GM10847 (cell line): ENCODE data around the gene MYOCD.

Experiments used
- POLR2A ChIP-seq: IDR thresholded peaks from 2 replicates; pipeline ENCODE4 v1.6.1; 2011; ENCODE audit not compliant: insufficient read length; ENCODE audit errors: extremely low read depth

MYOCD gene, protein sequence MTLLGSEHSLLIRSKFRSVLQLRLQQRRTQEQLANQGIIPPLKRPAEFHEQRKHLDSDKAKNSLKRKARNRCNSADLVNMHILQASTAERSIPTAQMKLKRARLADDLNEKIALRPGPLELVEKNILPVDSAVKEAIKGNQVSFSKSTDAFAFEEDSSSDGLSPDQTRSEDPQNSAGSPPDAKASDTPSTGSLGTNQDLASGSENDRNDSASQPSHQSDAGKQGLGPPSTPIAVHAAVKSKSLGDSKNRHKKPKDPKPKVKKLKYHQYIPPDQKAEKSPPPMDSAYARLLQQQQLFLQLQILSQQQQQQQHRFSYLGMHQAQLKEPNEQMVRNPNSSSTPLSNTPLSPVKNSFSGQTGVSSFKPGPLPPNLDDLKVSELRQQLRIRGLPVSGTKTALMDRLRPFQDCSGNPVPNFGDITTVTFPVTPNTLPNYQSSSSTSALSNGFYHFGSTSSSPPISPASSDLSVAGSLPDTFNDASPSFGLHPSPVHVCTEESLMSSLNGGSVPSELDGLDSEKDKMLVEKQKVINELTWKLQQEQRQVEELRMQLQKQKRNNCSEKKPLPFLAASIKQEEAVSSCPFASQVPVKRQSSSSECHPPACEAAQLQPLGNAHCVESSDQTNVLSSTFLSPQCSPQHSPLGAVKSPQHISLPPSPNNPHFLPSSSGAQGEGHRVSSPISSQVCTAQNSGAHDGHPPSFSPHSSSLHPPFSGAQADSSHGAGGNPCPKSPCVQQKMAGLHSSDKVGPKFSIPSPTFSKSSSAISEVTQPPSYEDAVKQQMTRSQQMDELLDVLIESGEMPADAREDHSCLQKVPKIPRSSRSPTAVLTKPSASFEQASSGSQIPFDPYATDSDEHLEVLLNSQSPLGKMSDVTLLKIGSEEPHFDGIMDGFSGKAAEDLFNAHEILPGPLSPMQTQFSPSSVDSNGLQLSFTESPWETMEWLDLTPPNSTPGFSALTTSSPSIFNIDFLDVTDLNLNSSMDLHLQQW

DNA sequence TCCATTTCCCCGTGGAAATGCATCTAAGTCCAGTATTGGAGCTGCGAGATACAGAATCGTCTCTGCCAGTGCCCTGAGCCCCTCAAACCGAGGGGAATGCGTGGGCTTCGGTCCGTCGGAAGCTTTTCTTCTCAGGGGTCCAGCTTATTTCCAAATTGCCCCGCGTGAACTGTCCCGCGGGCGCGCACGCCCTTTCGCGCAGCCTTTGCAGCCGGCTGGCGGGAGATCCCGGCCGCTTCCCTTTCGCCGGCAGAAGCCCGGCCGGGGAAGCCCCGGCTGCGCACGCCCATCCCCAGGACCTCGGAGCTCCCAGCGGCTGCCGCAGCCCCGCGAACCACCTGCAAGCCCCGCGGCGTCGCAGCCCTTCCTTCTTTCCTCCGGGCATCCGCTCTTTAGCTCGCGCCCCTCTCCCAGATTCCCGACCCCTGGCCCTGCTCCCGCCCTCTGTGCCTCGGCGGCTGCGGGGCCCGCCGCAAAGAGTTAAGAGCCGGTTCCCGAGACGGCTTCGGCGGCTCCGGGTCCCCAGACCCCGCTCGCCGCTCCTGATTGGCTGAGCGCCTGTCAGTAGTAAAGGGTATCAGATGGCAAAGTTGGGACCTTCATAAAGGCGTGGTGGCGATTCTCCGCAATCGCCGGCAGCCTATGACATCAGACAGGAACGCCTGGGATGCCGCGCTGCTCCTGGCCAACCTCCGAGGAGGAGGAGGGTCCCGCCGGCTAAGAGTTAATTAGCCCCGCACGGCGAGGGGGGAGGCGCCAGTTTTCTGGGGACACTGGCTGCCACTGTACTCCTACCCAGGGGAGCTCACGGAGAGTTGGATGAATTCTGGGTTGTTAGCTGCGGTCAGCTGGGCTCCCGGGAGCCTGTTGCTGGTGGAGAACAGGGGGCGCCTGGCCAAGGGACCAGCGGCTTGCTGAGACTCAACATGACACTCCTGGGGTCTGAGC is at the start of gene MYOCD:
Gene MYOCD (plus strand): TSS at position 628 of the 948 bp plus-strand sequence. CDS start 299 bp downstream, at position 927.
- no peak for TF ChIP-seq POLR2A

DNA sequence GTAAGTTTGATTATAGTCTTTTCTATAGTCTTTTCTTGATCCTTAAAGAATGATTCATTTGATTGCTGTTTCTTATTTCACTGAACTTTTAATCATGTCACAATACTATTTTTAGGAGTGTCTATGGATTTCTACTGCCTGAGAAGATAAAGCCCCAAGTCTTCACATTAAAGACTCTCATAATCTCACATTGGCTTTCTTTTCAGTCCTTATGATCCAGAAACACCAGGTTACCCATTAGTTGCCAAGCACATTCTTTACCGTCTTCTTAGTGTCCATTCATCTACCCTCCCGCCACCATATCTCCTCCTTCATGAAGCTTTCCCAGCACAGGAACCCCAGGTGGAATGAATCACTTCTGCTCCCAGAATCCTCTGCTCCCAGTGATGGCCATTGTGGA is 49.5 kb upstream of the MYOCD start:
- TF ChIP-seq POLR2A: no peak

DNA sequence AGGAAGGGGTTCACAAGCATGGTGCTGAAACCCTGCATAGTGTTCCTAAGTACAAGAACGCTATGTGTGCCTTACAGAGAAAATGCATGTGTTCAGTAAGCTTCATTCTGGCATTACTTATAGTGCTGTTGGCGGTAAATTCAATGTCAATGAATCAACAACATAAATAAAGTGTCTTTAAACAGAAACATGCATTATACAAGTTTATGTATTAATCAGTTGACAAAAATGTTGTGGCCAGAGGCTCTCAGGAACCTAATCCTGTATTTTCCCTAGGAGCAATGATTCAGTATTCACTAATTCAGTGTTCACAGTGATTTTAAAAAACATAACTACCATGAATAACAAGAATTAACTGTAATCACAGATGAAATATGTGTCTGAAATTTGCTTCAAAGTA is 47.1 kb upstream of the MYOCD start:
- no peak for TF ChIP-seq POLR2A

DNA sequence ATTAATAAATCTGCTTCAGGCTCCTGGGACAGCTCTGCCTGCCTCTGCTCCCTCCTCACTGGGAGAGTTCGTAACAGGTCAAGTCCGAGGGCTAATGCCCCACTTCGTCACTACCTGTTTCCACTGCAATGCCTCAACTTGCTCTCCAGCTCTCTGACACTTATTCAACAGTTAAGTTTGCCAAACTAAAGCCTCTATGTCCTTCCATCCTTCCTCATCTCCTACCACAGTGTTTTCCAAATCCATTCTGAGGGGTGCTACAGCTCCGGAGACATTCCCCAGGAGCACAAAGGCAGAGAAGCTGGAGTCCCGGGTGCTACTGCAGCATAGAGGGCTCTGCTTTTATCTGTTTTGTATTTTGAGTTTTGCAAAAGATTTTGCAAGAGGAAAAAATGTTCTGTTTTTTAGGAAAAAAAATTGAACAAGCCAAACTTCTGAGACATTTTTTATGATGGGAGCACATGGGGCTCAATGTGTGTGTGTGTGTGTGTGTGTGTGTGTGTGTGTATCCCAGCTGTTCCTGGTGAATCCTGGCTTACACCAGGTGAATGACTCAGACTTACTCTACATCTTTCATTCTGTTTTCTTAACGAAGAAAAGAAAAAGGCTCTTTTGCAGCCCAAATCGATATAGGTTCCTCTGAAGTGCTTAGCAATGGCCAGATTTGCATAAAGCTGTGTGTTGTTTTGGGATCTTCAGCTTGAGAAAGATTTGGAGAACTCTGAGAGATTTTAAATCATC is 46.1 kb upstream of the MYOCD start:
- no peak for TF ChIP-seq POLR2A

DNA sequence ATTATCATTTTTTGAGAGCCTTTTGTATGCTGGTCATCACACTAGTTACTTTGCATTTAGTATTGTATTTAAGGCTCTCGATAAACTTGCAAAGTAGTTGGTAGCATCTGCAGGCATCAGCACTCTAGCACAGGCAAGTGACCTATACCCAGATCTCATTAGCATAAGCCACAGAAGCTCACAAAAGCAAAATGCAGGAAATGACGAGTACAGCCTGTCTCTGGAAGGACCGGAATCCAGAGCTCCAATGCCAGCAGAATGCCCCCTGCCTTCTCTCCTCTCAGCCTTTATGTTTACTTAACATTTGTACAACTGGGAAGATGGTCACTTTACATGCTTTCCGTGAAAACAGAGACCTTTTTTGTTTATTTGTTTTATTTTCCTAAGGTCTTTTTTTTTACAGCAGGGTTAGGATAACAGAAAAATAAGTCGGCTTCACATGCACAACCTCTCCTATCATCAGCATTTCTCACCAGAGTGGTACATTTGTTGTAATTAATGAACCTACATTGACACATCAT is 45.4 kb upstream of the MYOCD start:
- no peak for TF ChIP-seq POLR2A

DNA sequence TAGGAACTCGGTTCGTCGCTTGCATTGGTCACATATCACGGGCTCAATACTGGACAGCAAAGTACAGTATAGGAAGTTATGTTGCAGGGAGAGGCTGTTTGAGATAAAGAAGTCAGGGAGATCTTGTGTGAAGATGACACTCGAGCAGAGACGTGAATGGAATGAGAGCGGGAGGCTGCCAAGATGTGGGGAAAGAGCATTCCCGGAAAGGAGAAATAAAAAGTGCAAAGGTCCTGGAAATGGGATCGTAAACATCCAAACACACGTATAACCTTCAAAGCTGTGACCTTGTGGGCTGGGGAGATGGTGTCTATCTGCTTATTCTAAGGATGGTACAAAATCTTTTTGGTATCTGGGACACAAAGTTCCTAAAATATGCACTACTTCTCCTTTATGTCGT is 43.0 kb upstream of the MYOCD start:
- no peak for TF ChIP-seq POLR2A

DNA sequence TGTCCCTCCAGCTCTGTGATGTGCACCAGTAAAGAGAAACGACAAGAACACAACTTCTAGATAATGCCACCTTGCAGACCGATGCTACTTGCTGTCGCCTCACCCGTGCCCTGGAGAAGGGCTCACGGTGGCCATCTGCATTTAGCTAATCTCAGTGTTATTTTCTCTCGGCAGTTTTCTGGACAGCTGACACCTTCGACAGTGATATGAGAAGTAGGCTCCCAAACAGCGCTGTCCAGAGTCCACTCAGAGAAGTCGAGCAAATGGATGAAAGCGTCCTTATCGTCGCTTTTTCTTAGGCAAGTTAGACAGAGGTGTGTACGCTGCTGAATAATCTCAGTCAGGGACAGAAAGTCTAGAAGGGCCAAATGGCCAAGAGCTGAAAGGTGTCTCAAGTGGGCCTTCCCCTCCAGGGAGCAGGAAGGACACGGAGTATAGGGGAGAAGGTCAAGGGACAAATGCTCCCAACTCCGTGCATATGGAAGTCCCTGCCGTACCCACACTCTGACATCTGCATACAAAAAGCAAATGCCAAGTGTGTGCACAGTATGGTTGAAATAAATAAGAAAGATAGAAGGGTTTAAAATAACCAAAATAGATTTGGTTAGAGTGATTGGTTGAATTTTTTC is 42.4 kb upstream of the MYOCD start:
- no peak for TF ChIP-seq POLR2A

DNA sequence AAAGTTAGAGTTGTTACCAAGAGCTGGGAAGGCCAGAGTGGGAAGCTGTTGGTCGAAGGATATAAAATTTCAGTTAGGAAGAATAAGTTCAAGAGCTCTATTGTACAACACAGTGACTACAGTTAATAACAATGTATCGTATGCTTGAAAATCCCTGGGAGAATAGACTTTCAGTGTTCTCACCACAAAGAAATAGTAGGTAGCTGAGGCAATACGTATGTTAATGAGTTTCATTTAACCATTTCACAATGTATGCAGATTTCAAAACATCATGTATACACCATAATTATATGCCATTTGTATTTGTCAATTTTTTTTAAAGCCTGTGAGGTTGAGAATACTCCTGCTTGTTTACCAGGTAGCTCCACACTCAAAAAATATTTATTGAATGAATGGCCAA is 41.5 kb upstream of the MYOCD start:
- TF ChIP-seq POLR2A: no peak

DNA sequence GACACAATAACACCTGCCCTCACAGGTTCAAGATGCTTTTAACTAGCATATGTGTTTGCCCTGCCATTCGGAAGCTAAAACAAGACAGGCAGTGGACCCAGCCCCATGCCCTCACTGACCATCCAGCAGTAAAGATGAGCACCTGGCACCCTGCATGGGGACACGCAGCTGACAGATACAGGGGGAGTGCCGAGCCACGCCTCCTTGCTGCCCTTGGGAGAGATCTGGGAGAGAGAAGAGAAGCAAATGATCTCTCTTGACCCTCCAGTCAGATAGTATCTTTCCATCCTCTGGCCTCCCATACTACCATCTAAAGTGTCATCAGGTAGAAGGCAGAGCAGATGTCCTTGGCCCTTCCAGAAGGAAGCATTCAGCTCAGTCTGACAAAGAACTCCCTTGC is 40.6 kb upstream of the MYOCD start:
- no peak for TF ChIP-seq POLR2A

DNA sequence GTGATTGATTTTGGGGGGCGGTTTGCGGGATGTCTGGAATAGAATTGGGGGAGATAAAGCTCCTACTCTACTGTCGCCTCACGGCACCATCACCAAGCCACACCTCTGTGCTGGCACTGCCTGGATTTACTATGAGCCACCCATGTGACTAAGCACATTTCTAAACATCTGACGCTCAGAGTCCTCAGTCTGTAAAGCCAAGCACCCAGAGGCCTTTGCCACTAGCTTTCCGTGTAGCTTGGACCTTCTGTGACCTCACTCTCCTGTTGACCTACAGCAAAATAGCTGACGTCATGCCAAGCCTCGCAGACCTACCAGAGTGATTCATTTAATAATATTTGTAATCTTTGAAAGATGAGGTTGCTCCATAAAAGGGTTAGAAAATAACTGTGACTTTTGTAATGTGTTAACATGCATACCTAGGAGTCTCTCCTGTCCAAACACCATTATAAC is 38.5 kb upstream of the MYOCD start:
- no peak for TF ChIP-seq POLR2A

DNA sequence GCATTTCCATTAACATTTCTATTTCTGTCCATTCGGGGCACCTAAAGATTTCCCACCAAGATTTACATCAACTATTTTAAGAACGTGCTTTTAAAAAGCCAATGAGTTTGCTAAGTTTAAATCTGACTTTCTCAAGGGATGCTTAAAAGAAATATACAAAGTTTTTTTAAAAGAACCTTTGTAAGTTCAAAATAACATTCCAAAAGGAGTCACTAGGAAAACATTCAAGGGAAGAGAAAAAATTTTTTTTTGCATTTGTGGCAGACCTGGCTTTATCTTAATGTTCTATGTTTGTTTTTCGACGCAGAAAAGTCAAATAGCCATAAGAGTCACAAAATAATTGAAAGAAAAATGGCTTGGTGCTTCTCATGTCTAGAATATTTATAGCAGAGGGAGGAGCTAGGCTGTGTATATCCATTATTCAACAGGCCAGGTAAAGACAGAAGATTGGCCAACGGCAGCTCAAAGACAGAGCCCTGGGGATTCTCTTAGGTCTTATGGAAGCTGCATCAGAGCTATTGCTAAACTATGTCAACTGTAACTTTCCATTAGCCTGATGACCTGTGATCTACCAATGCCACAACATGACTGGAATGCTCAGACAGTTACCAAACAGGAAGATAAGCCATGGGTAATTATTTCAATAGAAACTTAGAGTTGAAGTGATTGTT is 37.8 kb upstream of the MYOCD start:
- no peak for TF ChIP-seq POLR2A

DNA sequence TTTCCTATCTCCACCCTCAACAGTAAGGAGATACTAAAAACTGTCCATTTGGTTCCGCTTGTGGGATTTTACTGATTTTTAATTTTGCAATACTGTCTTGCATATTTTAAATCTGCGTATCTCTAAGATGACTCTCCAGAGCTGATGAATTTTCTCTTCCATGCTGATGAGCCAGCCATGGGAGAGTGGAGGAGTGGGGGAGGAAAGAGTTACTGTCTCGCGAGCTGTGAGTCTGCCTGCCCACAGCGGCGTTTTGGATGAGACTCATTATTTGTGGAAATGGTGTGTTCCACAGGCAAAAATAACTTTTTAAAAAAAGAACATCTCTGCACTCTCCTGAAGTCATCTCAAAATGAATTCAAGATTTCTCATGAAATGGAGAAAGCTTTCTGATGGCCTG is 34.6 kb upstream of the MYOCD start:
- no peak for TF ChIP-seq POLR2A

DNA sequence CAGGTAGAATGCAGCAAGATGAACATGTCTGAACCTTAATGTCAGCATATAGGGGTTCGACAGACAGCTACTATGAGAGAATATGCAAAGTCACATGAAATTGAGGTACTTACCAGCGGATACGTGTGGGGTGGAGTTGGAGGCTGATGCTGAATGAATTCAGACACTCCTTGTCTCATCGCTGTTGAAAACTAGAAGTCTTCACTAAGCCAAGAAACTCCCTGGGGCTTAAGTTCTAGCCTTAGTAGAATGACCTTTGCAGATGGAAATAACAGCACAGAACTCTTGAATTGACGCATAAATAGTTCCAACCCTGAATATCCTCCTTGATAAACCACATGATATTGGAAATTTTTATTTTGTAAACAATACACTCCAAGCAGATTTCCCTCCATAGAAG is 32.9 kb upstream of the MYOCD start:
- no peak for TF ChIP-seq POLR2A
